ENCODE measurements around the gene CASZ1.

Gene CASZ1

GRCh38 chr1:10791105-10791951 is 5.1 kb downstream of the CASZ1 start:
- DNase-seq (ENCODE audit: low spot score): no peak
- TF ChIP-seq CTCF (IDR thresholded peaks at IDR 0.05; ENCODE audit: extremely low read depth, missing control alignments): no peak

- DNase-seq (ENCODE audit: low spot score): no peak
- TF ChIP-seq CTCF (IDR thresholded peaks at IDR 0.05; ENCODE audit: extremely low read depth, missing control alignments): no peak
Measured at GRCh38 chr1:10789803-10790702, 6.4 kb downstream of the CASZ1 start.

GRCh38 chr1:10789047-10789791 is 7.2 kb downstream of the CASZ1 start:
- TF ChIP-seq CTCF (IDR thresholded peaks at IDR 0.05; ENCODE audit: extremely low read depth, missing control alignments): no peak
- DNase-seq (ENCODE audit: low spot score): no peak

GRCh38 chr1:10788592-10789006 is 7.8 kb downstream of the CASZ1 start:
- no peak for TF ChIP-seq CTCF (IDR thresholded peaks at IDR 0.05; ENCODE audit: extremely low read depth, missing control alignments)
- DNase-seq (ENCODE audit: low spot score): no peak

- TF ChIP-seq CTCF (IDR thresholded peaks at IDR 0.05; ENCODE audit: extremely low read depth, missing control alignments): no peak
- no peak for DNase-seq (ENCODE audit: low spot score)
Measured at GRCh38 chr1:10787286-10787685, 9.2 kb downstream of the CASZ1 start.

GRCh38 chr1:10785728-10786638 is 10.5 kb downstream of the CASZ1 start:
- TF ChIP-seq CTCF (IDR thresholded peaks at IDR 0.05; ENCODE audit: extremely low read depth, missing control alignments): no peak
- DNase-seq (ENCODE audit: low spot score): no peak
